MM.1S (cell line): ENCODE results near the gene EFL1.

Experiments
- DNase-seq: peaks from one replicate; pipeline ENCODE4 v3.0.0-alpha.2; 2015
- H2AFZ ChIP-seq: fragments of 300-600 bp; sonication (generic); 2 replicates; pipeline ENCODE4 v1.6.0; 2016; ENCODE audit warnings: antibody characterized with exemption, low read length
- H3F3A ChIP-seq: fragments of 300-600 bp; sonication (generic); 2 replicates; pipeline ENCODE4 v1.6.1; 2016; ENCODE audit warnings: mild to moderate bottlenecking, antibody characterized with exemption, low read length, moderate library complexity, mixed read lengths; ENCODE audit not compliant: insufficient read depth
- H3K27ac ChIP-seq: fragments of 300-600 bp; sonication (generic); 2 replicates; pipeline ENCODE4 v1.5.1; 2016; ENCODE audit warnings: mild to moderate bottlenecking, low read length
- H3K27me3 ChIP-seq: fragments of 300-600 bp; sonication (generic); replicated peaks from 2 replicates; pipeline ENCODE4 v1.6.0; 2016; ENCODE audit warnings: low read length; ENCODE audit not compliant: insufficient read depth
- H3K36me3 ChIP-seq: fragments of 300-600 bp; sonication (generic); replicated peaks from 2 replicates; pipeline ENCODE4 v1.6.1; 2016; ENCODE audit warnings: mild to moderate bottlenecking, low read length, mixed read lengths; ENCODE audit not compliant: insufficient read depth
- H3K4me1 ChIP-seq: fragments of 300-600 bp; sonication (generic); 2 replicates; pipeline ENCODE4 v1.6.1; 2016; ENCODE audit warnings: low read length, mixed read lengths
- H3K4me2 ChIP-seq: fragments of 300-600 bp; sonication (generic); 2 replicates; pipeline ENCODE4 v1.6.0; 2016; ENCODE audit warnings: low read depth, low read length
- H3K4me3 ChIP-seq: fragments of 300-600 bp; sonication (generic); 2 replicates; pipeline ENCODE4 v1.5.1; 2016; ENCODE audit warnings: low read length, mixed read lengths
- H3K79me2 ChIP-seq: fragments of 300-600 bp; sonication (generic); 2 replicates; pipeline ENCODE4 v1.6.1; 2016; ENCODE audit warnings: mixed run types, low read length, mixed read lengths
- H3K9ac ChIP-seq: fragments of 300-600 bp; sonication (generic); 2 replicates; pipeline ENCODE4 v1.6.1; 2016; ENCODE audit warnings: low read length, mixed read lengths
- H3K9me2 ChIP-seq: fragments of 300-600 bp; sonication (generic); replicated peaks from 2 replicates; pipeline ENCODE4 v1.6.1; 2016; ENCODE audit warnings: mild to moderate bottlenecking, low read length, mixed read lengths; ENCODE audit not compliant: insufficient read depth
- H3K9me3 ChIP-seq: fragments of 300-600 bp; sonication (generic); replicated peaks from 2 replicates; pipeline ENCODE4 v1.6.1; 2016; ENCODE audit warnings: mild to moderate bottlenecking, low read length, mixed read lengths; ENCODE audit not compliant: insufficient read depth
- H4K20me1 ChIP-seq: fragments of 300-600 bp; sonication (generic); 2 replicates; pipeline ENCODE4 v1.6.1; 2016; ENCODE audit warnings: mild to moderate bottlenecking, low read length, moderate library complexity, mixed read lengths; ENCODE audit not compliant: insufficient read depth
- CTCF ChIP-seq: fragments of 300-600 bp; sonication (generic); IDR thresholded peaks from 2 replicates; pipeline ENCODE4 v1.5.1; 2016; ENCODE audit warnings: antibody characterized with exemption, low read length, mixed read lengths
- EZH2 ChIP-seq: fragments of 300-600 bp; sonication (generic); optimal IDR thresholded peaks from 2 replicates; pipeline ENCODE3; 2017; ENCODE audit warnings: low read depth, mild to moderate bottlenecking, antibody characterized with exemption, low read length, mixed read lengths
- EZH2phosphoT487 ChIP-seq: fragments of 300-600 bp; sonication (generic); IDR thresholded peaks from 2 replicates; pipeline ENCODE4 v1.6.1; 2018; ENCODE audit warnings: antibody characterized with exemption, low read length

The EFL1 gene

GRCh38 chr15:82095803-82096202, 166.7 kb downstream of the EFL1 start:
- Histone ChIP-seq H3K27me3 (no peaks in the 10 kb centered on the region), H3K36me3 (no peaks in the 10 kb centered on the region), H3K4me2 (no peak overlapping the region), H3K4me1 (no peaks in the 10 kb centered on the region), H3K79me2 (no peaks in the 10 kb centered on the region), H4K20me1 (no peaks in the 10 kb centered on the region), H3K27ac (no peak overlapping the region), H3K9me2 (no peaks in the 10 kb centered on the region), H2AFZ (no peak overlapping the region), H3K4me3 (no peak overlapping the region), H3F3A (no peaks in the 10 kb centered on the region), H3K9me3 (no peaks in the 10 kb centered on the region), H3K9ac (no peak overlapping the region)
- DNase-seq, result no peak
- TF ChIP-seq EZH2phosphoT487 (no peak), EZH2 (no peak), CTCF (no peak)

GRCh38 chr15:82093774-82094211, 168.7 kb downstream of the EFL1 start:
- no peaks in the 10 kb centered on the region for H3K4me1 ChIP-seq
- H3K36me3 ChIP-seq, result no peaks in the 10 kb centered on the region
- DNase-seq, result no peak
- H3K79me2 ChIP-seq, result no peaks in the 10 kb centered on the region
- no peaks in the 10 kb centered on the region for H3F3A ChIP-seq
- H3K4me3 ChIP-seq, result no peak overlapping the region
- no peak overlapping the region for H3K27ac ChIP-seq
- H3K9ac ChIP-seq, result no peak overlapping the region
- no peak overlapping the region for H2AFZ ChIP-seq
- H3K4me2 ChIP-seq, result no peak overlapping the region
- H3K9me3 ChIP-seq, result no peaks in the 10 kb centered on the region
- no peaks in the 10 kb centered on the region for H4K20me1 ChIP-seq
- H3K9me2 ChIP-seq, result no peaks in the 10 kb centered on the region
- TF ChIP-seq CTCF (no peak), EZH2 (no peak), EZH2phosphoT487 (no peak)
- no peaks in the 10 kb centered on the region for H3K27me3 ChIP-seq

GRCh38 chr15:82093325-82093724, 169.2 kb downstream of the EFL1 start:
- Histone ChIP-seq H3K27me3 (no peaks in the 10 kb centered on the region), H4K20me1 (no peaks in the 10 kb centered on the region), H3K9me2 (no peaks in the 10 kb centered on the region), H3K9ac (no peak overlapping the region), H3K4me2 (no peak overlapping the region), H3K36me3 (no peaks in the 10 kb centered on the region), H3K27ac (no peak overlapping the region), H3F3A (no peaks in the 10 kb centered on the region), H3K9me3 (no peaks in the 10 kb centered on the region), H3K79me2 (no peaks in the 10 kb centered on the region), H2AFZ (no peak overlapping the region), H3K4me1 (no peaks in the 10 kb centered on the region), H3K4me3 (no peak overlapping the region)
- no peak for DNase-seq
- TF ChIP-seq EZH2, result no peak
- no peak for TF ChIP-seq EZH2phosphoT487
- no peak for TF ChIP-seq CTCF
